Measurements from ENCODE around the gene ACTN4.

The ACTN4 gene

GRCh38 chr19:38760805-38761517 is 113.5 kb downstream of the ACTN4 start:
- in situ Hi-C loops (cut with HindIII; ENCODE audit: low sequenced_read_pairs): loop anchor here (25.0 kb wide), 1 partner anchor 151 kb away; the partner anchor contains the start of gene CCER2

GRCh38 chr19:38761884-38762389 is 114.5 kb downstream of the ACTN4 start:
- in situ Hi-C loops (cut with HindIII; ENCODE audit: low sequenced_read_pairs): loop anchor here (25.0 kb wide), 1 partner anchor 150 kb away; the partner anchor contains the start of gene CCER2

GRCh38 chr19:38763795-38764220 is 116.4 kb downstream of the ACTN4 start:
- in situ Hi-C loops (cut with HindIII; ENCODE audit: low sequenced_read_pairs): loop anchor here (25.0 kb wide), 1 partner anchor 148 kb away; the partner anchor contains the start of gene CCER2

GRCh38 chr19:38765214-38765613 is 117.8 kb downstream of the ACTN4 start:
- in situ Hi-C loops (cut with HindIII; ENCODE audit: low sequenced_read_pairs): loop anchor here (25.0 kb wide), 1 partner anchor 147 kb away; the partner anchor contains the start of gene CCER2

GRCh38 chr19:38766276-38767047 is 119.0 kb downstream of the ACTN4 start:
- in situ Hi-C loops (cut with HindIII; ENCODE audit: low sequenced_read_pairs): loop anchor here (25.0 kb wide), 1 partner anchor 146 kb away; the partner anchor contains the start of gene CCER2

GRCh38 chr19:38769635-38770211 is 122.3 kb downstream of the ACTN4 start:
- in situ Hi-C loops (cut with HindIII; ENCODE audit: low sequenced_read_pairs): loop anchor here (10.0 to 25.0 kb wide), 2 partner anchors 75 to 143 kb away; partner anchors contain the start of genes CCER2 and HNRNPL

GRCh38 chr19:38770228-38770948 is 122.9 kb downstream of the ACTN4 start:
- in situ Hi-C loops (cut with HindIII; ENCODE audit: low sequenced_read_pairs): loop anchor here (10.0 to 25.0 kb wide), 2 partner anchors 74 to 142 kb away; partner anchors contain the start of genes CCER2 and HNRNPL

GRCh38 chr19:38770949-38771275 is 123.5 kb downstream of the ACTN4 start:
- in situ Hi-C loops (cut with HindIII; ENCODE audit: low sequenced_read_pairs): loop anchor here (10.0 to 25.0 kb wide), 2 partner anchors 74 to 141 kb away; partner anchors contain the start of genes CCER2 and HNRNPL

- in situ Hi-C loops (cut with HindIII; ENCODE audit: low sequenced_read_pairs): loop anchor here (10.0 to 25.0 kb wide), 2 partner anchors 73 to 141 kb away; partner anchors contain the start of genes CCER2 and HNRNPL
These were observed 124.1 kb downstream of the ACTN4 start for GRCh38 chr19:38771569-38771968.

- in situ Hi-C loops (cut with HindIII; ENCODE audit: low sequenced_read_pairs): loop anchor here (10.0 to 25.0 kb wide), 2 partner anchors 71 to 139 kb away; partner anchors contain the start of genes CCER2 and HNRNPL
These were observed 126.2 kb downstream of the ACTN4 start, which contains the start of gene LGALS7 for GRCh38 chr19:38773469-38774177. TSS of gene LGALS7 (minus strand) at chr19:38773517. CDS start at chr19:38773492, 25 bp downstream.

GRCh38 chr19:38774181-38774950 is 126.9 kb downstream of the ACTN4 start:
- in situ Hi-C loops (cut with HindIII; ENCODE audit: low sequenced_read_pairs): loop anchor here (10.0 to 25.0 kb wide), 2 partner anchors 70 to 138 kb away; partner anchors contain the start of genes CCER2 and HNRNPL

GRCh38 chr19:38778733-38779132 is 131.3 kb downstream of the ACTN4 start:
- in situ Hi-C loops (cut with HindIII; ENCODE audit: low sequenced_read_pairs): loop anchor here (10.0 kb wide), 1 partner anchor 66 kb away; the partner anchor contains the start of gene HNRNPL

GRCh38 chr19:38780443-38780842 is 133.0 kb downstream of the ACTN4 start:
- in situ Hi-C loops (cut with HindIII; ENCODE audit: low sequenced_read_pairs): no loop called here

- in situ Hi-C loops (cut with HindIII; ENCODE audit: low sequenced_read_pairs): no loop called here
These were observed 133.6 kb downstream of the ACTN4 start for GRCh38 chr19:38781058-38781457.

Data from endothelial cell of hepatic sinusoid (primary cell).